ENCODE data around the gene ZNF473. TPM values are rescaled to one million over a fixed set of nuclear protein-coding genes. Genes with fewer than 3 reads are reported as not detected.
"Not testable (repeated sequence)": the region's sequence is repeated elsewhere in the genome, so short reads cannot be mapped to it uniquely, and the experiment has no call there.

The ZNF473 gene
- total and polyA plus RNA-seq, 12 donors: 1.5 to 4.2 (median 3.1) TPM

DNA sequence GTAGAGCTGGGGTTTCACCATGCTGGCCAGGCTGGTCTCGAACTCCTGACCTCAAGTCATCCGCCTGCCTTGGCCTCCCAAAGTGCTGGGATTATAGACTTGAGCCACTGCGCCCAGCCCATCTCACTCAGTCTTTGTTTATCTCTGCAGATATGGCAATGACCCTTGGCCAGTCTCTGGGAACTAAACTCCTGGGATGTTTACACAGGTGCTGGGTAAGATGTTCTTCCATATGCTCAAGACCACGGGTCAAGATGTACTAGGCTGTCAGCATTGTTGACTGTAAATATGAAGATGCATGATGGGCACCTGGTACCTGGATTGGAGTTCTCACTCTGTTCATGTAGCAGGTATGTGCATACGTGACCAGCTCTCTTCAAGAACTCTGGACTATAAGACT is 35.8 kb downstream of the ZNF473 start:
- H3K4me1 ChIP-seq: no peaks in the 10 kb centered on the region
- 77 to 78% methylated on average over 5 of the region's 5 CpGs for WGBS, 2 donors
- no peak overlapping the region for H3K27ac ChIP-seq
- TF ChIP-seq, protein P1, sequence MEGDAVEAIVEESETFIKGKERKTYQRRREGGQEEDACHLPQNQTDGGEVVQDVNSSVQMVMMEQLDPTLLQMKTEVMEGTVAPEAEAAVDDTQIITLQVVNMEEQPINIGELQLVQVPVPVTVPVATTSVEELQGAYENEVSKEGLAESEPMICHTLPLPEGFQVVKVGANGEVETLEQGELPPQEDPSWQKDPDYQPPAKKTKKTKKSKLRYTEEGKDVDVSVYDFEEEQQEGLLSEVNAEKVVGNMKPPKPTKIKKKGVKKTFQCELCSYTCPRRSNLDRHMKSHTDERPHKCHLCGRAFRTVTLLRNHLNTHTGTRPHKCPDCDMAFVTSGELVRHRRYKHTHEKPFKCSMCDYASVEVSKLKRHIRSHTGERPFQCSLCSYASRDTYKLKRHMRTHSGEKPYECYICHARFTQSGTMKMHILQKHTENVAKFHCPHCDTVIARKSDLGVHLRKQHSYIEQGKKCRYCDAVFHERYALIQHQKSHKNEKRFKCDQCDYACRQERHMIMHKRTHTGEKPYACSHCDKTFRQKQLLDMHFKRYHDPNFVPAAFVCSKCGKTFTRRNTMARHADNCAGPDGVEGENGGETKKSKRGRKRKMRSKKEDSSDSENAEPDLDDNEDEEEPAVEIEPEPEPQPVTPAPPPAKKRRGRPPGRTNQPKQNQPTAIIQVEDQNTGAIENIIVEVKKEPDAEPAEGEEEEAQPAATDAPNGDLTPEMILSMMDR (IDR thresholded peaks at IDR 0.05): no peak
- H3K9me3 ChIP-seq: peaks cover 0 to 42% (median 29%) of the 10 kb centered on the region in 11 donors
- DNase-seq (no peak), ATAC-seq (no peak)
- H3K4me3 ChIP-seq: no peak overlapping the region
- no peaks in the 10 kb centered on the region for H3K36me3 ChIP-seq
- intact Hi-C loops (cut with DNase I): no loop called here
- H3K27me3 ChIP-seq: peaks cover 0 to 1% (median 0%) of the 10 kb centered on the region in 7 donors

DNA sequence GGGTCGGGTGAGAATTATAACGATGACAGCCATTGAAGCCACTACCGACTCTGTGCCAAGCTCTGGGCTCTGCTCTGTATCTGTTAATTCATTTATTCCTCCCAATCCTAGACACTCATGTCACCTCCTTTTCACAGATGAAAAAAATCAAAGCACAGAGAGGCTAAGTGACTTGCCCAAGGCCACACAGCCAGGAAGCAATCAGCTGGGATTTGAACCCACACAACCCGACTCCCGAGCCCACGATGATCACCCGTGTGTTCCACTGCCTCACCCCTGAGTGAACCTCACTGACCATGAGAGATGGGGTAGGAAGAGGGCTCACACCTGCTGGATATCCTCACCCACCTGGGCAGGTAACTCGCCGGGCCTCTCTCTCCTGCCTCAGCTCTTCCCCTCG is 40.1 kb downstream of the ZNF473 start:
- DNase-seq: no peak
- TF ChIP-seq, protein P1 (IDR thresholded peaks at IDR 0.05): no peak
- H3K9me3 ChIP-seq: peaks cover 0 to 3% (median 0%) of the 10 kb centered on the region in 11 donors
- intact Hi-C loops (cut with DNase I): no loop called here
- H3K36me3 ChIP-seq: no peaks in the 10 kb centered on the region
- WGBS, 2 donors: 80 to 84% methylated on average over 10 of the region's 10 CpGs
- H3K4me1 ChIP-seq: no peaks in the 10 kb centered on the region
- ATAC-seq: no peak
- no peak overlapping the region for H3K4me3 ChIP-seq
- peaks cover 0 to 20% (median 0%) of the 10 kb centered on the region in 7 donors for H3K27me3 ChIP-seq
- no peak overlapping the region for H3K27ac ChIP-seq

- TF ChIP-seq, protein P1 (IDR thresholded peaks at IDR 0.05): no peak
- ATAC-seq: no peak
- no peaks in the 10 kb centered on the region for H3K9me3 ChIP-seq
- no peaks in the 10 kb centered on the region for H3K4me1 ChIP-seq
- H3K27ac ChIP-seq: no peak overlapping the region
- no peak overlapping the region for H3K4me3 ChIP-seq
- peaks cover 0 to 26% (median 0%) of the 10 kb centered on the region in 7 donors for H3K27me3 ChIP-seq
- 75 to 79% methylated on average over 6 of the region's 6 CpGs for WGBS, 2 donors
- no peak for DNase-seq
- intact Hi-C loops (cut with DNase I): no loop called here
- H3K36me3 ChIP-seq: no peaks in the 10 kb centered on the region
Measured at GRCh38 chr19:50067575-50067974, 41.8 kb downstream of the ZNF473 start.

GRCh38 chr19:50068382-50068781 is 42.6 kb downstream of the ZNF473 start:
- H3K9me3 ChIP-seq; intact Hi-C loops (cut with DNase I); H3K4me1 ChIP-seq; H3K27ac ChIP-seq; H3K4me3 ChIP-seq; H3K36me3 ChIP-seq; DNase-seq; ATAC-seq: not testable (repeated sequence)
- WGBS, 2 donors: 78 to 81% methylated on average over 5 of the region's 5 CpGs
- peaks cover 0 to 26% (median 0%) of the 10 kb centered on the region in 7 donors for H3K27me3 ChIP-seq

- H3K27ac ChIP-seq; H3K27me3 ChIP-seq; H3K36me3 ChIP-seq; H3K9me3 ChIP-seq; DNase-seq; H3K4me1 ChIP-seq; intact Hi-C loops (cut with DNase I); ATAC-seq; H3K4me3 ChIP-seq: not testable (repeated sequence)
- WGBS, 2 donors: 63 to 86% methylated on average over 1 to 4 of the region's 8 CpGs
Measured at GRCh38 chr19:50075076-50075475, 49.3 kb downstream of the ZNF473 start.

- H3K27ac ChIP-seq; H3K4me3 ChIP-seq; H3K9me3 ChIP-seq; H3K4me1 ChIP-seq; H3K27me3 ChIP-seq; DNase-seq; intact Hi-C loops (cut with DNase I); H3K36me3 ChIP-seq: not testable (repeated sequence)
- WGBS, 2 donors: 80 to 87% methylated on average over 12 to 13 of the region's 14 CpGs
- peak in 1 of 8 donors; percentile 20 for ATAC-seq
Measured at GRCh38 chr19:50075644-50076372, 50.0 kb downstream of the ZNF473 start.

DNA sequence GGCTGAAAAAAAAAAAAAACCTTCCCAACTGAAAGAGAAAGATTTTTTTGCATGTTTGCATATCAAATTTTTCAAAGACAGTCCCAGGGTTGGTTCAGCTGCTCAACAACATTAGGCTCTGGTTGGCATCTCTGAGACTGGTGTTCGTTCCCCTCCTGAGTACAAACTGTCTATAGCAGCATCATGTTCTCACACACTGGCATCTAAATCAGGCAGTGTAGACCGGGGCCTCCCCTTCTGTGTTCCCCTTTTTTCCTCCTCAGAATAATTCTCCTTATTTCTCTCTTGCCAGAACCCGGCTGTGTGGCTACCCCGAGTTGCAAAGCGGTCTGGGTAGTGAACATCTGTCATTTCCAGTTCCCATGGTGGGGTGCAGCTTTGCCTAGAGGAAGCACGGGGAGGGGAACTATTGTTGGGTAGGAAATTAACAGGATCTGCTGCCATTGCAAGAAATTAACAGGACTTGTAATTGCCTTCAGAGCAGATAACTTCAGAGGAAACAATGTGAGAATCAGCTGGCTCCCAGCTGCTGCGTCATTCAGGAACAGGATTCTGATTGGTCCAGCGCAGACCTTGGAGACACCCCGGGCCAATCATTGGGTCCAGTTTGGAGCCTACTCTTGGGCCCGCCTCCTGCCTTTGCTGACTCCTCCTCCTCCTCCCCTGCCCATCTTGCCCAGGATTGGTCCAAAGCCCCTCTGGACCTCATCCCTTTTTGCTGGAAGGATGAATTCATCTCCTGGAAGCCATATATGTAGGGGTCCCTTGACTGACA is 51.0 kb downstream of the ZNF473 start:
- H3K4me1 ChIP-seq; H3K9me3 ChIP-seq; H3K27me3 ChIP-seq; H3K4me3 ChIP-seq; ATAC-seq; H3K36me3 ChIP-seq; H3K27ac ChIP-seq; DNase-seq; intact Hi-C loops (cut with DNase I): not testable (repeated sequence)
- WGBS, 2 donors: 76% methylated on average over 8 to 10 of the region's 10 CpGs

DNA sequence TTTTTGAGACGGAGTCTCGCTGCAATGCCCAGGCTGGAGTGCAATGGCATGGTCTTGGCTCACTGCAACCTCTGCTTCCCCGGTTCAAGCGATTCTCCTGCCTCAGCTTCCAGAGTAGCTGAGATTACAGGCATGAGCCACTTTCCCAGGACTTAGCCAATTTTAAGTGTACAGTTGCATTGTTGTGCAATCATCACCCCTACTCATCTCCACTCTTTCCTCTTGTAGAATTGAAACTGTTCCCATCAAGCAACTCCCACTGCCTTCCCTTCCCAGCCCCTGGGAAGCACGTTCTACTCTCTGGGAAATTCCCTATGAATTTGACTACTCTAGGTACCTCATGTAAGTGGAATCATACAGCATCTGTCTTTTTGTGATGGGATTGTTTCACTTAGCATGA is 53.2 kb downstream of the ZNF473 start:
- H3K36me3 ChIP-seq; H3K27ac ChIP-seq; ATAC-seq; DNase-seq; H3K27me3 ChIP-seq; H3K4me3 ChIP-seq; intact Hi-C loops (cut with DNase I); H3K4me1 ChIP-seq; H3K9me3 ChIP-seq: not testable (repeated sequence)
- WGBS, 2 donors: 89 to 92% methylated on average over 4 of the region's 5 CpGs

Measured in heart right ventricle (tissue), 16 donors.